Measurements from ENCODE around the gene PCBP3.
"Not testable (repeated sequence)": the region's sequence is repeated elsewhere in the genome, so short reads cannot be mapped to it uniquely, and the experiment has no call there.

DNA sequence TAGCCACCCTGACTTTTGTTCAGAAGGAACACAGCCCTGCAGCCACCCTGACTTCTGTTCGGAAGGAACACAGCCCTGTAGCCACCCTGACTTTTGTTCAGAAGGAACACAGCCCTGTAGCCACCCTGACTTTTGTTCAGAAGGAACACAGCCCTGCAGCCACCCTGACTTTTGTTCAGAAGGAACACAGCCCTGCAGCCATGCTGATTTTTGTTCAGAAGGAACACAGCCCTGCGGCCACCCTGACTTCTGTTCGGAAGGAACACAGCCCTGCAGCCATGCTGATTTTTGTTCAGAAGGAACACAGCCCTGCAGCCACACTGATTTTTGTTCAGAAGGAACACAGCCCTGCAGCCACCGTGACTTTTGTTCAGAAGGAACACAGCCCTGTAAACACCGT is 208.9 kb downstream of the PCBP3 start:
- TF ChIP-seq, protein P1, sequence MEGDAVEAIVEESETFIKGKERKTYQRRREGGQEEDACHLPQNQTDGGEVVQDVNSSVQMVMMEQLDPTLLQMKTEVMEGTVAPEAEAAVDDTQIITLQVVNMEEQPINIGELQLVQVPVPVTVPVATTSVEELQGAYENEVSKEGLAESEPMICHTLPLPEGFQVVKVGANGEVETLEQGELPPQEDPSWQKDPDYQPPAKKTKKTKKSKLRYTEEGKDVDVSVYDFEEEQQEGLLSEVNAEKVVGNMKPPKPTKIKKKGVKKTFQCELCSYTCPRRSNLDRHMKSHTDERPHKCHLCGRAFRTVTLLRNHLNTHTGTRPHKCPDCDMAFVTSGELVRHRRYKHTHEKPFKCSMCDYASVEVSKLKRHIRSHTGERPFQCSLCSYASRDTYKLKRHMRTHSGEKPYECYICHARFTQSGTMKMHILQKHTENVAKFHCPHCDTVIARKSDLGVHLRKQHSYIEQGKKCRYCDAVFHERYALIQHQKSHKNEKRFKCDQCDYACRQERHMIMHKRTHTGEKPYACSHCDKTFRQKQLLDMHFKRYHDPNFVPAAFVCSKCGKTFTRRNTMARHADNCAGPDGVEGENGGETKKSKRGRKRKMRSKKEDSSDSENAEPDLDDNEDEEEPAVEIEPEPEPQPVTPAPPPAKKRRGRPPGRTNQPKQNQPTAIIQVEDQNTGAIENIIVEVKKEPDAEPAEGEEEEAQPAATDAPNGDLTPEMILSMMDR (IDR thresholded peaks at IDR 0.05; ENCODE audit: low read depth, low read length): not testable (repeated sequence)
- TF ChIP-seq POLR2A (IDR thresholded peaks at IDR 0.05; ENCODE audit: extremely low read depth, insufficient read length): not testable (repeated sequence)
